Measurements from ENCODE around the gene RNFT2. TPM values are rescaled to one million over a fixed set of nuclear protein-coding genes. Genes with fewer than 3 reads are reported as not detected.

RNFT2 gene
- total RNA-seq, 1 experiment from 2014 or later = 27.7 TPM

DNA sequence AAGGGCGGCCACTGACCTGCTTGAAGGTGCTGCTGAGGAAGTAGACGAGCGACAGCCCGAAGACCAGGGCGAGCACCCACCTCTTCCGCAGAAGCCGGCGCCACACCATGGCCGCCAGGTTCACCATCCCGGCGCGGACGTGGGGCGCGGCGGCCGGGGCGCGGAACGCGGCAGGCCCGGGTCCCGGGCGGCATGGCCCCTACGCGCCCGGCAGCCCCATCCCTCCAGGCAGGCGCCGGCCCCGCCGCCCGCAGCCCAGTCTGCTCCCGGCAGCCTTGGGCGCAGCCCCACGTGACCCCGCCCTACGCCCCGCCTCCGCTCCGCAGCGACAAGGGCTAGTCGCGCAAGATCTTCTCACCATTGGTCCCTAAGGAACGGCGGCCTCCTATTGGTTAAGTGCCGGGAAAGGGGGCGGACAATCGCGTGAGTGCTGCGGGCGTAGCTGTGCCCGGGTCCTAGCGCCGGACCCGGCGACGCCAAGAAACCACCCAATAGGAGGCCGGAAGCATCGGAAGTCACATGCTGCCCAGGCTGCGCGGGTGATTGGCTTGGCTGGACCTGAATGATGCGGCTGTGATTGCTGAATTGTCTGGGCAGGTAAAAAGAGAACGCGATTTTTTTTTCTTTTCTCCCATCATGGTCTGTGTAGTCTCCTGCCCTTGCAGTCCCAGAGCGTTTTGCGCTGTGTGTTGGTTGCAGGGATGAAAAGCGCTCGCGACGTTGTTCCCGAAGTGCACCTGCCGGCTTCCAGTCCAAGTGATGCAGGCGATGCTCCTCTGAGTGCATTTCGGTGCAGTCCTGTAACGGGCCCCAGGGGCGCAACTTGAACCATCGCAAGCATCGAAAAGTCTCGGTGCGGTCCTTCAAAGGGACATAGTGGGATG is at the start of gene RNFT2, which contains the start of gene SPRING1 (continued):
- TF ChIP-seq, protein P1, sequence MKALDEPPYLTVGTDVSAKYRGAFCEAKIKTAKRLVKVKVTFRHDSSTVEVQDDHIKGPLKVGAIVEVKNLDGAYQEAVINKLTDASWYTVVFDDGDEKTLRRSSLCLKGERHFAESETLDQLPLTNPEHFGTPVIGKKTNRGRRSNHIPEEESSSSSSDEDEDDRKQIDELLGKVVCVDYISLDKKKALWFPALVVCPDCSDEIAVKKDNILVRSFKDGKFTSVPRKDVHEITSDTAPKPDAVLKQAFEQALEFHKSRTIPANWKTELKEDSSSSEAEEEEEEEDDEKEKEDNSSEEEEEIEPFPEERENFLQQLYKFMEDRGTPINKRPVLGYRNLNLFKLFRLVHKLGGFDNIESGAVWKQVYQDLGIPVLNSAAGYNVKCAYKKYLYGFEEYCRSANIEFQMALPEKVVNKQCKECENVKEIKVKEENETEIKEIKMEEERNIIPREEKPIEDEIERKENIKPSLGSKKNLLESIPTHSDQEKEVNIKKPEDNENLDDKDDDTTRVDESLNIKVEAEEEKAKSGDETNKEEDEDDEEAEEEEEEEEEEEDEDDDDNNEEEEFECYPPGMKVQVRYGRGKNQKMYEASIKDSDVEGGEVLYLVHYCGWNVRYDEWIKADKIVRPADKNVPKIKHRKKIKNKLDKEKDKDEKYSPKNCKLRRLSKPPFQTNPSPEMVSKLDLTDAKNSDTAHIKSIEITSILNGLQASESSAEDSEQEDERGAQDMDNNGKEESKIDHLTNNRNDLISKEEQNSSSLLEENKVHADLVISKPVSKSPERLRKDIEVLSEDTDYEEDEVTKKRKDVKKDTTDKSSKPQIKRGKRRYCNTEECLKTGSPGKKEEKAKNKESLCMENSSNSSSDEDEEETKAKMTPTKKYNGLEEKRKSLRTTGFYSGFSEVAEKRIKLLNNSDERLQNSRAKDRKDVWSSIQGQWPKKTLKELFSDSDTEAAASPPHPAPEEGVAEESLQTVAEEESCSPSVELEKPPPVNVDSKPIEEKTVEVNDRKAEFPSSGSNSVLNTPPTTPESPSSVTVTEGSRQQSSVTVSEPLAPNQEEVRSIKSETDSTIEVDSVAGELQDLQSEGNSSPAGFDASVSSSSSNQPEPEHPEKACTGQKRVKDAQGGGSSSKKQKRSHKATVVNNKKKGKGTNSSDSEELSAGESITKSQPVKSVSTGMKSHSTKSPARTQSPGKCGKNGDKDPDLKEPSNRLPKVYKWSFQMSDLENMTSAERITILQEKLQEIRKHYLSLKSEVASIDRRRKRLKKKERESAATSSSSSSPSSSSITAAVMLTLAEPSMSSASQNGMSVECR (CRISPR knock-in tag; IDR thresholded peaks at IDR 0.05; ENCODE audit: borderline replicate concordance) = no peak
- no peak for TF ChIP-seq MXD4 (CRISPR knock-in tag; IDR thresholded peaks at IDR 0.05; ENCODE audit: borderline replicate concordance)
- no peak for TF ChIP-seq E2F1 (CRISPR knock-in tag; IDR thresholded peaks at IDR 0.05)
- no peak for TF ChIP-seq NR3C1 (CRISPR knock-in tag; conservative IDR thresholded peaks at IDR 0.05; ENCODE audit: low read depth)
- TF ChIP-seq NFATC4 (CRISPR knock-in tag; IDR thresholded peaks at IDR 0.05) = no peak
- no peak for TF ChIP-seq TCF7 (CRISPR knock-in tag; IDR thresholded peaks at IDR 0.05; ENCODE audit: low read depth)
- no peak for TF ChIP-seq NR1H2 (CRISPR knock-in tag; IDR thresholded peaks at IDR 0.05)
- TF ChIP-seq E2F4 (CRISPR knock-in tag; IDR thresholded peaks at IDR 0.05; ENCODE audit: borderline replicate concordance, low read depth) = 0 out of 2 replicates have a peak, but pooled peaks have one; percentile 47
- no peak for TF ChIP-seq ATF1 (CRISPR knock-in tag; IDR thresholded peaks at IDR 0.05)
- TF ChIP-seq ZNF121 (CRISPR knock-in tag; IDR thresholded peaks at IDR 0.05) = no peak
- TF ChIP-seq SP1 (CRISPR knock-in tag; conservative IDR thresholded peaks at IDR 0.05) = peak; percentile 99
- TF ChIP-seq, protein P2, sequence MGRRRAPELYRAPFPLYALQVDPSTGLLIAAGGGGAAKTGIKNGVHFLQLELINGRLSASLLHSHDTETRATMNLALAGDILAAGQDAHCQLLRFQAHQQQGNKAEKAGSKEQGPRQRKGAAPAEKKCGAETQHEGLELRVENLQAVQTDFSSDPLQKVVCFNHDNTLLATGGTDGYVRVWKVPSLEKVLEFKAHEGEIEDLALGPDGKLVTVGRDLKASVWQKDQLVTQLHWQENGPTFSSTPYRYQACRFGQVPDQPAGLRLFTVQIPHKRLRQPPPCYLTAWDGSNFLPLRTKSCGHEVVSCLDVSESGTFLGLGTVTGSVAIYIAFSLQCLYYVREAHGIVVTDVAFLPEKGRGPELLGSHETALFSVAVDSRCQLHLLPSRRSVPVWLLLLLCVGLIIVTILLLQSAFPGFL (CRISPR knock-in tag; IDR thresholded peaks at IDR 0.05; ENCODE audit: borderline replicate concordance) = no peak
- TF ChIP-seq, protein P3, sequence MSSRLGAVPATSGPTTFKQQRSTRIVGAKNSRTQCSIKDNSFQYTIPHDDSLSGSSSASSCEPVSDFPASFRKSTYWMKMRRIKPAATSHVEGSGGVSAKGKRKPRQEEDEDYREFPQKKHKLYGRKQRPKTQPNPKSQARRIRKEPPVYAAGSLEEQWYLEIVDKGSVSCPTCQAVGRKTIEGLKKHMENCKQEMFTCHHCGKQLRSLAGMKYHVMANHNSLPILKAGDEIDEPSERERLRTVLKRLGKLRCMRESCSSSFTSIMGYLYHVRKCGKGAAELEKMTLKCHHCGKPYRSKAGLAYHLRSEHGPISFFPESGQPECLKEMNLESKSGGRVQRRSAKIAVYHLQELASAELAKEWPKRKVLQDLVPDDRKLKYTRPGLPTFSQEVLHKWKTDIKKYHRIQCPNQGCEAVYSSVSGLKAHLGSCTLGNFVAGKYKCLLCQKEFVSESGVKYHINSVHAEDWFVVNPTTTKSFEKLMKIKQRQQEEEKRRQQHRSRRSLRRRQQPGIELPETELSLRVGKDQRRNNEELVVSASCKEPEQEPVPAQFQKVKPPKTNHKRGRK (CRISPR knock-in tag; IDR thresholded peaks at IDR 0.05; ENCODE audit: borderline replicate concordance) = peak; percentile 85
- peak; percentile 80; the same call in 1 of the 2 replicates for TF ChIP-seq FOXP1 (CRISPR knock-in tag; IDR thresholded peaks at IDR 0.05; ENCODE audit: borderline replicate concordance)
- TF ChIP-seq HMGA2 (CRISPR knock-in tag; IDR thresholded peaks at IDR 0.05) = no peak
- no peak for TF ChIP-seq ZNF396 (CRISPR knock-in tag; IDR thresholded peaks at IDR 0.05; ENCODE audit: borderline replicate concordance)
- TF ChIP-seq NFE2L1 (CRISPR knock-in tag; IDR thresholded peaks at IDR 0.05) = peak; percentile 65
- TF ChIP-seq CBFB (CRISPR knock-in tag; IDR thresholded peaks at IDR 0.05; ENCODE audit: low read depth) = 0 out of 2 replicates have a peak, but pooled peaks have one; percentile 74
- peak; percentile 88; the same call in 1 of the 2 replicates for TF ChIP-seq MYBL2 (CRISPR knock-in tag; IDR thresholded peaks at IDR 0.05)
- peak; percentile 77 for TF ChIP-seq FOXK1 (CRISPR knock-in tag; IDR thresholded peaks at IDR 0.05)
- TF ChIP-seq FOXJ3 (CRISPR knock-in tag; IDR thresholded peaks at IDR 0.05; ENCODE audit: borderline replicate concordance) = no peak
- TF ChIP-seq CREM (CRISPR knock-in tag; IDR thresholded peaks at IDR 0.05) = peak; percentile 88; the same call in 1 of the 2 replicates
- no peak for TF ChIP-seq ZNF423 (CRISPR knock-in tag; IDR thresholded peaks at IDR 0.05)
- TF ChIP-seq GTF2I (CRISPR knock-in tag; conservative IDR thresholded peaks at IDR 0.05) = no peak
- TF ChIP-seq ELF4 (CRISPR knock-in tag; IDR thresholded peaks at IDR 0.05; ENCODE audit: low read depth) = no peak
- TF ChIP-seq USF2 (CRISPR knock-in tag; IDR thresholded peaks at IDR 0.05) = peak; percentile 97
- no peak for TF ChIP-seq ZNF232 (CRISPR knock-in tag; IDR thresholded peaks at IDR 0.05)
- no peak for TF ChIP-seq CREB1 (CRISPR knock-in tag; IDR thresholded peaks at IDR 0.05)
- TF ChIP-seq OVOL2 (CRISPR knock-in tag; IDR thresholded peaks at IDR 0.05; ENCODE audit: borderline replicate concordance) = no peak
